Panc1 (cell line): Measurements from ENCODE around the gene ADGRD1.

Source experiments
- POLR2AphosphoS5 ChIP-seq: IDR thresholded peaks from 2 replicates; pipeline ENCODE4 v1.6.1; 2012; ENCODE audit warnings: mild to moderate bottlenecking, low read depth, low read length, moderate library complexity
- SIN3A ChIP-seq: IDR thresholded peaks from 2 replicates; pipeline ENCODE4 v1.6.1; 2012; ENCODE audit warnings: low read depth, mild to moderate bottlenecking, low read length, moderate library complexity, borderline replicate concordance; ENCODE audit not compliant: insufficient read depth
- TCF7L2 ChIP-seq: IDR thresholded peaks from 2 replicates; pipeline ENCODE4 v1.6.1; 2011; ENCODE audit warnings: mild to moderate bottlenecking, low read depth, low read length, inconsistent platforms
- TF ChIP-seq, protein P1 (sequence below): fragments of 450-650 bp; IDR thresholded peaks from 2 replicates; pipeline ENCODE4 v1.5.1; 2017; ENCODE audit warnings: mild to moderate bottlenecking
- TF ChIP-seq, protein P2 (sequence below), 2 experiments: IDR thresholded peaks; 2 replicates each; pipeline ENCODE4 v1.6.1; 2011 to 2012; ENCODE audit warnings: low read depth in 2 of 2, control low read depth in 1 of 2, low read length in 1 of 2, mild to moderate bottlenecking in 1 of 2, moderate library complexity in 1 of 2; ENCODE audit not compliant: insufficient read depth in 1 of 2

DNA sequence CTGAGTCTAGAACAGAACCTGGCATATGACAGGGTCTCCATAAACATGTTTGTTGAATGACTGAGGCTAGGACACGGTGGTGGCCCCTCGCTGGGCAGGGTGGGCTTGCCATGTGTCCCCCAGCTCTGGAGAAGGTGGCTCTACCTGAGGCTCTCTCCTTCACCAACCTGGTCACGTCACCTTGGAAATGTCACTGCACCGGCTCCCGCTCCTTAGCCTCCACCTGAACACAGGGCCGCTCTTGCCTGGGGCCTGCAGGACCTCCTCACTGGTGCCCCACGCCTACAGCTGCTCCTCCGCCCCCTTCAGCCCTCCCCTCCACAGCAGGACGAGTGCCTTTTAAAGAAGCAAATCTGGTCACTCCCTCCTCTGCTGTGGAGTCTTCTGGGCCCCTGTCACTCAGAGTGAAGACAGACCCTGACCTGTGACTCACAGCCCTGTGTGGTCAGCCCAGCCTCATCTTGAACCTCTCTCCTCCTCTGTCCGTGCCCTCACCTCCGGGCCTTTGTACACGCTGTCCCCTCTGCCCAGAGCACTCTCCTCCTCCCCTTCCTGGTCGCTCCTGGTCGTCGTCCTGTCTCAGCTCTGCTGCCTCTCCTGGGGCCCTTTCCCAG lies 81.0 kb downstream of the ADGRD1 start:
- TF ChIP-seq, protein P1, sequence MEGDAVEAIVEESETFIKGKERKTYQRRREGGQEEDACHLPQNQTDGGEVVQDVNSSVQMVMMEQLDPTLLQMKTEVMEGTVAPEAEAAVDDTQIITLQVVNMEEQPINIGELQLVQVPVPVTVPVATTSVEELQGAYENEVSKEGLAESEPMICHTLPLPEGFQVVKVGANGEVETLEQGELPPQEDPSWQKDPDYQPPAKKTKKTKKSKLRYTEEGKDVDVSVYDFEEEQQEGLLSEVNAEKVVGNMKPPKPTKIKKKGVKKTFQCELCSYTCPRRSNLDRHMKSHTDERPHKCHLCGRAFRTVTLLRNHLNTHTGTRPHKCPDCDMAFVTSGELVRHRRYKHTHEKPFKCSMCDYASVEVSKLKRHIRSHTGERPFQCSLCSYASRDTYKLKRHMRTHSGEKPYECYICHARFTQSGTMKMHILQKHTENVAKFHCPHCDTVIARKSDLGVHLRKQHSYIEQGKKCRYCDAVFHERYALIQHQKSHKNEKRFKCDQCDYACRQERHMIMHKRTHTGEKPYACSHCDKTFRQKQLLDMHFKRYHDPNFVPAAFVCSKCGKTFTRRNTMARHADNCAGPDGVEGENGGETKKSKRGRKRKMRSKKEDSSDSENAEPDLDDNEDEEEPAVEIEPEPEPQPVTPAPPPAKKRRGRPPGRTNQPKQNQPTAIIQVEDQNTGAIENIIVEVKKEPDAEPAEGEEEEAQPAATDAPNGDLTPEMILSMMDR, result no peak
- TF ChIP-seq, protein P2, sequence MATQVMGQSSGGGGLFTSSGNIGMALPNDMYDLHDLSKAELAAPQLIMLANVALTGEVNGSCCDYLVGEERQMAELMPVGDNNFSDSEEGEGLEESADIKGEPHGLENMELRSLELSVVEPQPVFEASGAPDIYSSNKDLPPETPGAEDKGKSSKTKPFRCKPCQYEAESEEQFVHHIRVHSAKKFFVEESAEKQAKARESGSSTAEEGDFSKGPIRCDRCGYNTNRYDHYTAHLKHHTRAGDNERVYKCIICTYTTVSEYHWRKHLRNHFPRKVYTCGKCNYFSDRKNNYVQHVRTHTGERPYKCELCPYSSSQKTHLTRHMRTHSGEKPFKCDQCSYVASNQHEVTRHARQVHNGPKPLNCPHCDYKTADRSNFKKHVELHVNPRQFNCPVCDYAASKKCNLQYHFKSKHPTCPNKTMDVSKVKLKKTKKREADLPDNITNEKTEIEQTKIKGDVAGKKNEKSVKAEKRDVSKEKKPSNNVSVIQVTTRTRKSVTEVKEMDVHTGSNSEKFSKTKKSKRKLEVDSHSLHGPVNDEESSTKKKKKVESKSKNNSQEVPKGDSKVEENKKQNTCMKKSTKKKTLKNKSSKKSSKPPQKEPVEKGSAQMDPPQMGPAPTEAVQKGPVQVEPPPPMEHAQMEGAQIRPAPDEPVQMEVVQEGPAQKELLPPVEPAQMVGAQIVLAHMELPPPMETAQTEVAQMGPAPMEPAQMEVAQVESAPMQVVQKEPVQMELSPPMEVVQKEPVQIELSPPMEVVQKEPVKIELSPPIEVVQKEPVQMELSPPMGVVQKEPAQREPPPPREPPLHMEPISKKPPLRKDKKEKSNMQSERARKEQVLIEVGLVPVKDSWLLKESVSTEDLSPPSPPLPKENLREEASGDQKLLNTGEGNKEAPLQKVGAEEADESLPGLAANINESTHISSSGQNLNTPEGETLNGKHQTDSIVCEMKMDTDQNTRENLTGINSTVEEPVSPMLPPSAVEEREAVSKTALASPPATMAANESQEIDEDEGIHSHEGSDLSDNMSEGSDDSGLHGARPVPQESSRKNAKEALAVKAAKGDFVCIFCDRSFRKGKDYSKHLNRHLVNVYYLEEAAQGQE (IDR thresholded peaks at IDR 0.05; ENCODE audit: insufficient read depth in 1 of 2, low read depth in 2 of 2, low read length in 1 of 2), result no peak
- TF ChIP-seq POLR2AphosphoS5 (no peak), SIN3A (no peak), TCF7L2 (no peak)
